Prostate gland (tissue), 2 donors: ENCODE results near the gene ERBB2. TPM values are rescaled to one million over a fixed set of nuclear protein-coding genes. Genes with fewer than 3 reads are reported as not detected.

Source experiments
- DNase-seq: peaks from one replicate; pipeline ENCODE4 v3.0.0-alpha.2; 2019; ENCODE audit warnings: low spot score
- H3K27ac ChIP-seq, 2 donors: fragments of 200-600 bp; sonication (generic); 2 replicates each; pipeline ENCODE4 v1.5.1; 2017 to 2019
- H3K27me3 ChIP-seq: fragments of 200-600 bp; sonication (generic); replicated peaks from 2 replicates; pipeline ENCODE4 v1.5.1; 2019; ENCODE audit not compliant: insufficient read depth
- H3K36me3 ChIP-seq, 2 donors: fragments of 200-600 bp; sonication (generic); 1 replicate in 1 of 2; 2 replicates in 1 of 2; pipeline versions ENCODE4 v1.5.1 to v1.8.1; 2017 to 2019
- H3K4me1 ChIP-seq: fragments of 200-600 bp; sonication (generic); replicated peaks from 2 replicates; pipeline ENCODE4 v1.5.1; 2019
- H3K4me3 ChIP-seq, 2 donors: fragments of 200-600 bp; sonication (generic); 2 replicates each; pipeline ENCODE4 v1.5.1; 2017 to 2019
- H3K9me3 ChIP-seq: fragments of 200-600 bp; sonication (generic); 2 replicates; pipeline ENCODE4 v1.5.1; 2017
- POLR2A ChIP-seq: fragments of 450-650 bp; IDR thresholded peaks from one replicate; pipeline ENCODE4 v1.6.1; 2016; ENCODE audit warnings: antibody characterized with exemption, mild to moderate bottlenecking
- POLR2AphosphoS5 ChIP-seq: sonication (generic); formaldehyde crosslinking; IDR thresholded peaks from one replicate; pipeline ENCODE4 v1.6.1; 2017; ENCODE audit warnings: antibody characterized with exemption
- WGBS: methylation state at CpG from one replicate; pipeline ENCODE4 v1.1.5; 2018; 5-methylcytosine and 5-hydroxymethylcytosine counted together
- intact Hi-C: fragments of 100-400 bp; cut with DNase I; formaldehyde crosslinking; loops from one replicate; pipeline ENCODE4 v1.14.2; 2022
- total RNA-seq, 2 donors: library from RNA; depleted of rRNA; stranded (reverse); fragments of >200 nt; gene quantifications; one replicate each; pipeline ENCODE4 v1.1.0, GENCODE V29; 2016
- TF ChIP-seq, protein P1 (sequence below), 4 experiments: fragments of 200-600 bp in 2 of 4; fragments of 450-650 bp in 2 of 4; sonication (generic) in 2 of 4; IDR thresholded peaks; 1 replicate in 3 of 4; 2 replicates in 1 of 4; pipeline ENCODE4 v1.5.1; 2016 to 2019; ENCODE audit warnings: antibody characterized with exemption in 4 of 4, mild to moderate bottlenecking in 2 of 4, moderate library complexity in 2 of 4

ERBB2 gene
- total RNA-seq, 2 donors from 2014 or later, result 112 to 172 TPM

DNA sequence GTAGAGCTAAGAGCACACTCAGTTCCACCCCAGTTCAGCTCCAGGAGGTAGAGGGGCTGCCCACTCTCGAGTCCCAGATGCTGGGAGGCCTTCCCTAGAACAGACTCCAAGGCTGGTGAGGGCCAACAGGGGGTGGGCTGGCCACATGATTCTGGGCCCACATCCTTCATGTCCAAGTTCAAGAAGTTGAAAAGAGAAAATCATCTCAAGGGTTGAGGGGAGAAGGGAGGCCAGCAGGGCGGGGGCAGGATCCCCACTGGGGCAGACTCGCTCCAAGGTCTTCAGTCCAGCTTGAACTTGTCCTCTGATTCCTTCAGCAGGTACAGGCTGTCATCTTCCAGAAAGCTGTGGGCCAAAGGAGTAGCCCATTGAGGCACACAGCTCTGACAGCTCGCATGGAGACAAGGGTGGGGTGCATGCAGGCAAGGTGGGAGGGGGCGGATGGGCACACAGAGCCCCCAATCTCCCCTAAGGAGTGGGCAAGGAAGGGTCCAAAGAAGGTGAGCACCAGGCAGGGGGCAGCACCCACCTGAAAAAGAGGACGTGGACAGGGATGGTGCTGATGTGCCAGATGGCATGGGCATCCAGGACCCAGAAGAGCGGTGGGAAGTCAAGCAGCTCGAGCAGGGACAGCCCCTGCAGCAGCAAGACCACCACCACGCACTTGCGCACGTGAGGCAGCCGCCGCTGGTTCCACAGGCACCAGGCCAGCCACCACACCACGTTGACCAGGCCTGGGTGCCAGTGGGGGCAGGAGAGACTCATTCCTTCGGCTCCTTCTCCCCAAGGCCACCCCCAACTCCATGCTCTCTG lies 27.1 kb upstream of the ERBB2 start:
- H3K4me1 ChIP-seq, result peaks cover 20% of the 10 kb centered on the region
- 87% methylated on average over 15 of the region's 15 CpGs for WGBS

DNA sequence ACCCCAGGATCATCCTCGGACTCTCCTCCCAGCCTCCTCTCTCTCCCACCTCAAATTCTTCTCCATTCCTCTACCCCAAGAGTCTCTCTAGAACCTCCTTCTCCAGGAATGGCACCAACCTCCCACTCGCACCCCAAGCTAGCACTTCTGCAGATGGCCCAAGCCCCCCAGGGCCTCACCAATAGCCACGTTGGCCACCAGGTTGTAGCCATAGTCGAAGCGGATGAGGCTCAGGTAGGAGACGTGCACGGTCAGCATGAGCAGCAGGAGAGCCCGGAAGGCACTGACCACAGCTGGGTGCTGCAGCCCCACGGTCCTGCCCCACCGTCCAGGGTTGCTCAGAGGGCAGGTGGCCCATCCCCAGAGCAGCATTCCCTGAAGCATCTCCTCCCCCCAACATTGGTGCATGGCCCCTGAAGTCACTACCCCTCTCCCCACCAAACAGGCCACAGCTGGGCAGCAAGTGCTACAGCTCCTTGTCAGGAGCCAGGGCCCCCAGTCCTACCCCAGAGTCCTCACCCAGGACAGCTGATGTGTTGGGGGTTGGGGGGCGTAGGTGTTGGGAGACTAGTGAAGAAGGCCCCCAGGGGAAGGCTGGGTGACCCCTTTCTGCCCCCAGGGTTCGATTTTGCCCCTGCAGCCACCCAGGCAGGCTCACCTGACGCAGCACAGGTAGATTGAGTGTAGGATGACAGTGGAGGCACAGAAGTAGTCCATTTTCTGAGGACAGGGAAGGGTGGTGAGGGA lies 26.4 kb upstream of the ERBB2 start:
- Histone ChIP-seq H3K9me3 (no peaks in the 10 kb centered on the region), H3K4me1 (peaks cover 20% of the 10 kb centered on the region), H3K27ac (no peak overlapping the region), H3K4me3 (no peak overlapping the region), H3K27me3 (no peaks in the 10 kb centered on the region), H3K36me3 (no peaks in the 10 kb centered on the region)
- intact Hi-C loops, result loop anchor here (5.0 kb wide), 1 partner anchor 51 kb away; no protein-coding TSS in a partner anchor
- DNase-seq, result no peak
- TF ChIP-seq, protein P1, sequence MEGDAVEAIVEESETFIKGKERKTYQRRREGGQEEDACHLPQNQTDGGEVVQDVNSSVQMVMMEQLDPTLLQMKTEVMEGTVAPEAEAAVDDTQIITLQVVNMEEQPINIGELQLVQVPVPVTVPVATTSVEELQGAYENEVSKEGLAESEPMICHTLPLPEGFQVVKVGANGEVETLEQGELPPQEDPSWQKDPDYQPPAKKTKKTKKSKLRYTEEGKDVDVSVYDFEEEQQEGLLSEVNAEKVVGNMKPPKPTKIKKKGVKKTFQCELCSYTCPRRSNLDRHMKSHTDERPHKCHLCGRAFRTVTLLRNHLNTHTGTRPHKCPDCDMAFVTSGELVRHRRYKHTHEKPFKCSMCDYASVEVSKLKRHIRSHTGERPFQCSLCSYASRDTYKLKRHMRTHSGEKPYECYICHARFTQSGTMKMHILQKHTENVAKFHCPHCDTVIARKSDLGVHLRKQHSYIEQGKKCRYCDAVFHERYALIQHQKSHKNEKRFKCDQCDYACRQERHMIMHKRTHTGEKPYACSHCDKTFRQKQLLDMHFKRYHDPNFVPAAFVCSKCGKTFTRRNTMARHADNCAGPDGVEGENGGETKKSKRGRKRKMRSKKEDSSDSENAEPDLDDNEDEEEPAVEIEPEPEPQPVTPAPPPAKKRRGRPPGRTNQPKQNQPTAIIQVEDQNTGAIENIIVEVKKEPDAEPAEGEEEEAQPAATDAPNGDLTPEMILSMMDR (IDR thresholded peaks at IDR 0.05), result no peak
- TF ChIP-seq POLR2A, result no peak
- TF ChIP-seq POLR2AphosphoS5, result no peak
- WGBS, result 85% methylated on average over 13 of the region's 13 CpGs

More for the DNA sequence above, 27.1 kb upstream of the ERBB2 start:
- intact Hi-C loops, result loop anchor here (5.0 kb wide), 1 partner anchor 50 kb away; no protein-coding TSS in a partner anchor
- no peak overlapping the region for H3K4me3 ChIP-seq
- TF ChIP-seq POLR2A (no peak), POLR2AphosphoS5 (no peak)
- TF ChIP-seq, protein P1 (IDR thresholded peaks at IDR 0.05), result no peak
- no peak overlapping the region for H3K27ac ChIP-seq
- H3K9me3 ChIP-seq, result no peaks in the 10 kb centered on the region
- no peak for DNase-seq
- H3K36me3 ChIP-seq, result no peaks in the 10 kb centered on the region
- no peaks in the 10 kb centered on the region for H3K27me3 ChIP-seq

GRCh38 chr17:39674179-39674578 lies 25.7 kb upstream of the ERBB2 start:
- Histone ChIP-seq H3K36me3 (no peaks in the 10 kb centered on the region), H3K4me3 (no peak overlapping the region), H3K9me3 (no peaks in the 10 kb centered on the region), H3K27me3 (no peaks in the 10 kb centered on the region), H3K27ac (peak overlapping the region in 1 of 2 donors; percentile 70), H3K4me1 (peaks cover 20% of the 10 kb centered on the region)
- DNase-seq, result no peak
- intact Hi-C loops, result loop anchor here (5.0 kb wide), 1 partner anchor 52 kb away; no protein-coding TSS in a partner anchor
- 80% methylated on average over 5 of the region's 5 CpGs for WGBS
- no peak for TF ChIP-seq POLR2AphosphoS5

- Histone ChIP-seq H3K27ac (peak overlapping the region; percentile 62 to 70), H3K9me3 (no peaks in the 10 kb centered on the region), H3K4me3 (no peak overlapping the region), H3K27me3 (no peaks in the 10 kb centered on the region), H3K4me1 (peaks cover 20% of the 10 kb centered on the region), H3K36me3 (no peaks in the 10 kb centered on the region)
- intact Hi-C loops, result loop anchor here (5.0 kb wide), 2 partner anchors 38 to 53 kb away; partner anchors contain the start of gene STARD3
- DNase-seq, result peak; percentile 55
- WGBS, result 47% methylated on average over 10 of the region's 11 CpGs
- TF ChIP-seq POLR2AphosphoS5 (peak; percentile 34), POLR2A (no peak)
- TF ChIP-seq, protein P1 (IDR thresholded peaks at IDR 0.05), result no peak
Observed at GRCh38 chr17:39674702-39675389, 25.0 kb upstream of the ERBB2 start.
